ENCODE measurements around the gene STOM.

Gene STOM

GRCh38 chr9:121359351-121360294 is 10.4 kb downstream of the STOM start:
- Histone ChIP-seq H3K9ac (ENCODE audit: low read length in 2 of 2) (no peak overlapping the region), H3K4me3 (ENCODE audit: low read length in 2 of 2) (no peak overlapping the region), H3K36me3 (ENCODE audit: control insufficient read depth in 2 of 2, insufficient read depth in 2 of 2, low read length in 2 of 2) (peaks cover 5 to 6% of the 10 kb centered on the region in 2 donors), H3K4me1 (ENCODE audit: control insufficient read depth, insufficient read depth, low read length) (peaks cover 27% of the 10 kb centered on the region), H3K9me3 (ENCODE audit: control insufficient read depth in 2 of 2, low read length in 2 of 2) (no peaks in the 10 kb centered on the region), H3K27me3 (ENCODE audit: control insufficient read depth in 1 of 2, insufficient read depth in 2 of 2, low read length in 2 of 2) (no peaks in the 10 kb centered on the region), H3K27ac (ENCODE audit: low read length) (peak overlapping the region; percentile 60)

DNA sequence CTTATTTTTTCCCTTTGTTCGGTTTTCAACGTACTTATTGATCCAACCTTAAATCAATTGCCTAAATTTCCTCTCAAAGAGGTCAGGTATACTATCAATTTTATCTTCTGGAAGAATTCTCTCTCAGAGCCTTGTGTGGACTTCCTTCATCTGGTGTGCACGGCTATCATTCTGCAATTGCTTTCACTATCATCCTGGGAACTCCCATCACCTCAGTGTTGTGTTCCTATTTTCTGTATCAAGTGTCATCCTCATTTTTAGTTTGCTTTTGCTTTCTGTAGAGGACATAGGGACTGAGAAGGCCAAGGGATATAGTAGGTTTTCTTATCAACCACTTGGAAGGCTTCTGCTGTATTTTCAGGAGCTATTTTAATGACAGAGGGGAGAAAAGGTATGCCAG is 11.3 kb downstream of the STOM start:
- Histone ChIP-seq H3K27ac (ENCODE audit: low read length) (peak overlapping the region; percentile 60), H3K4me3 (ENCODE audit: low read length in 2 of 2) (peak overlapping the region; percentile 34 to 36), H3K27me3 (ENCODE audit: control insufficient read depth in 1 of 2, insufficient read depth in 2 of 2, low read length in 2 of 2) (no peaks in the 10 kb centered on the region), H3K9ac (ENCODE audit: low read length in 2 of 2) (peak overlapping the region in 1 of 2 donors; percentile 9), H3K4me1 (ENCODE audit: control insufficient read depth, insufficient read depth, low read length) (peaks cover 27% of the 10 kb centered on the region), H3K9me3 (ENCODE audit: control insufficient read depth in 2 of 2, low read length in 2 of 2) (no peaks in the 10 kb centered on the region), H3K36me3 (ENCODE audit: control insufficient read depth in 2 of 2, insufficient read depth in 2 of 2, low read length in 2 of 2) (peaks cover 10 to 12% of the 10 kb centered on the region in 2 donors)

DNA sequence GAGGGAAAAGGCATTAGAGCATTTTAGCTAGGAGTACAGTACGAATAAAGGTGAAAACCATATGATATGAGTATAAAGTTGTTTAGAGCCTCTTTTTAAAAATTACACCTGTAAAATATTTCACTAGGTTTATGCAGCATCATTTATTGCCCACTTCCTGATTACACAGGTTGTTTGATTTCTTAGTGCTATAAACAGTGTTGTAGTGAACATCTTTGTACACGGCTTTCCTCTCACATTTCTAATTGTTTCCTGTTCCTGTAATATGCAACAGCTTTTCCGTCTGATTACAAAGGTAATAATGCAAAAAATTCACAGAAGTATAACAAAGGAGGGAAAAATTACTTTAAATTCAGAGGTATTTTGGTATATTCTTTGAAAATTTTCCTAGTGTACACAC is 13.0 kb downstream of the STOM start:
- peaks cover 26% of the 10 kb centered on the region for H3K4me1 ChIP-seq (ENCODE audit: control insufficient read depth, insufficient read depth, low read length)
- peaks cover 22 to 28% of the 10 kb centered on the region in 2 donors for H3K36me3 ChIP-seq (ENCODE audit: control insufficient read depth in 2 of 2, insufficient read depth in 2 of 2, low read length in 2 of 2)
- no peaks in the 10 kb centered on the region for H3K9me3 ChIP-seq (ENCODE audit: control insufficient read depth in 2 of 2, low read length in 2 of 2)
- no peaks in the 10 kb centered on the region for H3K27me3 ChIP-seq (ENCODE audit: control insufficient read depth in 1 of 2, insufficient read depth in 2 of 2, low read length in 2 of 2)
- H3K9ac ChIP-seq (ENCODE audit: low read length in 2 of 2): no peak overlapping the region
- no peak overlapping the region for H3K4me3 ChIP-seq (ENCODE audit: low read length in 2 of 2)
- H3K27ac ChIP-seq (ENCODE audit: low read length): peak overlapping the region; percentile 13

DNA sequence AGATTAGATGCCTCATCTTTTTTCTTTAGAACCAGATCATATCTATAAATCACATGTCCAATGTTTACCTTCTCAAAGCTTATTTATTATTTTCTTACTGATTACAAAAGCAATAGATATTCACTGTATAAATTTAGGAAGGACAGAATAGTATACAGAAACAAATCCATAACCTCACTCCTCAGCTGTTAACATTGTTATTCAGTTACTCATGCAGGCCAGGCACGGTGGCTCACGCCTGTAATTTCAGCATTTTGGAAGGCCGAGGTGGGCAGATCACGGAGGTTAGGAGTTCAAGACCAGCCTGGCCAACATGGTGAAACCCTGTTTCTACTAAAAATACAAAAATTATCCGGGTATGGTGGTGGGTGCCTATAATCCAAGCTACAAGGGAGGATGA is 15.3 kb downstream of the STOM start:
- no peak overlapping the region for H3K4me3 ChIP-seq (ENCODE audit: low read length in 2 of 2)
- peaks cover 40% of the 10 kb centered on the region for H3K4me1 ChIP-seq (ENCODE audit: control insufficient read depth, insufficient read depth, low read length)
- H3K9ac ChIP-seq (ENCODE audit: low read length in 2 of 2): no peak overlapping the region
- no peaks in the 10 kb centered on the region for H3K27me3 ChIP-seq (ENCODE audit: control insufficient read depth in 1 of 2, insufficient read depth in 2 of 2, low read length in 2 of 2)
- peak overlapping the region; percentile 42 for H3K27ac ChIP-seq (ENCODE audit: low read length)
- H3K9me3 ChIP-seq (ENCODE audit: control insufficient read depth in 2 of 2, low read length in 2 of 2): no peaks in the 10 kb centered on the region
- peaks cover 22 to 34% of the 10 kb centered on the region in 2 donors for H3K36me3 ChIP-seq (ENCODE audit: control insufficient read depth in 2 of 2, insufficient read depth in 2 of 2, low read length in 2 of 2)

GRCh38 chr9:121354141-121354540 is 15.9 kb downstream of the STOM start:
- Histone ChIP-seq H3K9me3 (ENCODE audit: control insufficient read depth in 2 of 2, low read length in 2 of 2) (no peaks in the 10 kb centered on the region), H3K4me3 (ENCODE audit: low read length in 2 of 2) (no peak overlapping the region), H3K27ac (ENCODE audit: low read length) (peak overlapping the region; percentile 53), H3K36me3 (ENCODE audit: control insufficient read depth in 2 of 2, insufficient read depth in 2 of 2, low read length in 2 of 2) (peaks cover 22 to 34% of the 10 kb centered on the region in 2 donors), H3K4me1 (ENCODE audit: control insufficient read depth, insufficient read depth, low read length) (peaks cover 44% of the 10 kb centered on the region), H3K27me3 (ENCODE audit: control insufficient read depth in 1 of 2, insufficient read depth in 2 of 2, low read length in 2 of 2) (no peaks in the 10 kb centered on the region), H3K9ac (ENCODE audit: low read length in 2 of 2) (no peak overlapping the region)

GRCh38 chr9:121353241-121354061 is 16.6 kb downstream of the STOM start:
- Histone ChIP-seq H3K4me1 (ENCODE audit: control insufficient read depth, insufficient read depth, low read length) (peaks cover 44% of the 10 kb centered on the region), H3K9ac (ENCODE audit: low read length in 2 of 2) (no peak overlapping the region), H3K4me3 (ENCODE audit: low read length in 2 of 2) (no peak overlapping the region), H3K27me3 (ENCODE audit: control insufficient read depth in 1 of 2, insufficient read depth in 2 of 2, low read length in 2 of 2) (no peaks in the 10 kb centered on the region), H3K9me3 (ENCODE audit: control insufficient read depth in 2 of 2, low read length in 2 of 2) (no peaks in the 10 kb centered on the region), H3K27ac (ENCODE audit: low read length) (peak overlapping the region; percentile 53), H3K36me3 (ENCODE audit: control insufficient read depth in 2 of 2, insufficient read depth in 2 of 2, low read length in 2 of 2) (peaks cover 22 to 41% of the 10 kb centered on the region in 2 donors)

GRCh38 chr9:121350993-121351561 is 19.0 kb downstream of the STOM start:
- H3K27ac ChIP-seq (ENCODE audit: low read length): peak overlapping the region; percentile 77

GRCh38 chr9:121350036-121350435 is 20.0 kb downstream of the STOM start:
- Histone ChIP-seq H3K4me1 (ENCODE audit: control insufficient read depth, insufficient read depth, low read length) (peaks cover 49% of the 10 kb centered on the region), H3K36me3 (ENCODE audit: control insufficient read depth in 2 of 2, insufficient read depth in 2 of 2, low read length in 2 of 2) (peaks cover 39 to 63% of the 10 kb centered on the region in 2 donors), H3K9ac (ENCODE audit: low read length in 2 of 2) (peak overlapping the region in 1 of 2 donors; percentile 10), H3K9me3 (ENCODE audit: control insufficient read depth in 2 of 2, low read length in 2 of 2) (no peaks in the 10 kb centered on the region), H3K27me3 (ENCODE audit: control insufficient read depth in 1 of 2, insufficient read depth in 2 of 2, low read length in 2 of 2) (no peaks in the 10 kb centered on the region), H3K4me3 (ENCODE audit: low read length in 2 of 2) (no peak overlapping the region), H3K27ac (ENCODE audit: low read length) (peak overlapping the region; percentile 77)

More at GRCh38 chr9:121350993-121351561, 19.0 kb downstream of the STOM start:
- peak overlapping the region in 1 of 2 donors; percentile 31 for H3K4me3 ChIP-seq (ENCODE audit: low read length in 2 of 2)
- peaks cover 37 to 63% of the 10 kb centered on the region in 2 donors for H3K36me3 ChIP-seq (ENCODE audit: control insufficient read depth in 2 of 2, insufficient read depth in 2 of 2, low read length in 2 of 2)
- H3K4me1 ChIP-seq (ENCODE audit: control insufficient read depth, insufficient read depth, low read length): peaks cover 48% of the 10 kb centered on the region
- H3K9ac ChIP-seq (ENCODE audit: low read length in 2 of 2): peak overlapping the region; percentile 2 to 10
- no peaks in the 10 kb centered on the region for H3K9me3 ChIP-seq (ENCODE audit: control insufficient read depth in 2 of 2, low read length in 2 of 2)
- no peaks in the 10 kb centered on the region for H3K27me3 ChIP-seq (ENCODE audit: control insufficient read depth in 1 of 2, insufficient read depth in 2 of 2, low read length in 2 of 2)

DNA sequence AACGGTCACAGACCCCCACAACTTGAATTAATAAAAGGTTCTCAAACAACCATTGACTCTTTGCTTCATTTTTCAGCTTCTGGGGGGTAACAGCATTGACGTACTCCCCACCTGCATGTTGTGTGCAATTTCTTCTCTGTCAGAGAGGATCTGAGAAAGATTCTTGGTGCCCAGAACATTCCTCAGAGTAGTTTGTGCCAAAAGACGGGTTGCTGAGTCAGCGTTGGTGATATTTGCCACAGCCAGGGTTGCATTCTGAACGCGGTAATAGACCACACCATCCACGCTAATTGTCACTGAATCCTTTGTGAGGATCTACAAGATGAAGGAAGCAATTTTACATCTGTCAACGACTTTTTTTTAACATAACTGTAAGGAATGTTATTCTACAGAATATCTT is 21.0 kb downstream of the STOM start:
- no peaks in the 10 kb centered on the region for H3K27me3 ChIP-seq (ENCODE audit: control insufficient read depth in 1 of 2, insufficient read depth in 2 of 2, low read length in 2 of 2)
- H3K4me3 ChIP-seq (ENCODE audit: low read length in 2 of 2): no peak overlapping the region
- no peak overlapping the region for H3K9ac ChIP-seq (ENCODE audit: low read length in 2 of 2)
- peaks cover 39 to 68% of the 10 kb centered on the region in 2 donors for H3K36me3 ChIP-seq (ENCODE audit: control insufficient read depth in 2 of 2, insufficient read depth in 2 of 2, low read length in 2 of 2)
- no peaks in the 10 kb centered on the region for H3K9me3 ChIP-seq (ENCODE audit: control insufficient read depth in 2 of 2, low read length in 2 of 2)
- peak overlapping the region; percentile 46 for H3K27ac ChIP-seq (ENCODE audit: low read length)
- peaks cover 58% of the 10 kb centered on the region for H3K4me1 ChIP-seq (ENCODE audit: control insufficient read depth, insufficient read depth, low read length)

DNA sequence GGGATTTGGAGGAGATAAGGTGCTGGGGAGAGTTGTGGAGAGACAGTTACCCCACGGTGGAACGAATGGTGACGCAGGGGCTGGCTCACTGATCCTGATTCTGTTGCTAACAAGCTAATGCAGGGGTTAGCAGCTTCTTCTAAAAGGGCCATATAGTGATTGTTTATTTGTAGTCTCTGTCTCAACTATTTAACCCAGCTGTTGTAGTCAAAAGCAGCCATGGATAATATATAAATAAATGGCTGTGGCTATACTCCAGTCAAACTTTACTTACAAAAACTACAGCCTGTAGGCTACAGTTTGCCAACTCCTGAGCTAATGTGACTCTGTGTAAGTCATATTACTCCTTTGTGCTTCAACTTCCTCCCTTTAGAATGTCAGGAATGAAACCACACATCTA is 21.8 kb downstream of the STOM start:
- peaks cover 63% of the 10 kb centered on the region for H3K4me1 ChIP-seq (ENCODE audit: control insufficient read depth, insufficient read depth, low read length)
- peak overlapping the region; percentile 12 for H3K27ac ChIP-seq (ENCODE audit: low read length)
- peaks cover 39 to 63% of the 10 kb centered on the region in 2 donors for H3K36me3 ChIP-seq (ENCODE audit: control insufficient read depth in 2 of 2, insufficient read depth in 2 of 2, low read length in 2 of 2)
- peak overlapping the region in 1 of 2 donors; percentile 9 for H3K9ac ChIP-seq (ENCODE audit: low read length in 2 of 2)
- peak overlapping the region in 1 of 2 donors; percentile 8 for H3K4me3 ChIP-seq (ENCODE audit: low read length in 2 of 2)
- no peaks in the 10 kb centered on the region for H3K9me3 ChIP-seq (ENCODE audit: control insufficient read depth in 2 of 2, low read length in 2 of 2)
- H3K27me3 ChIP-seq (ENCODE audit: control insufficient read depth in 1 of 2, insufficient read depth in 2 of 2, low read length in 2 of 2): no peaks in the 10 kb centered on the region

Measured in stomach smooth muscle (tissue), 2 donors.